EL (cell line): Measurements from ENCODE around the gene LRRC19.

Source experiments
- DNase-seq: peaks from one replicate; pipeline ENCODE4 v3.0.0-alpha.2; 2016

LRRC19 gene

DNA sequence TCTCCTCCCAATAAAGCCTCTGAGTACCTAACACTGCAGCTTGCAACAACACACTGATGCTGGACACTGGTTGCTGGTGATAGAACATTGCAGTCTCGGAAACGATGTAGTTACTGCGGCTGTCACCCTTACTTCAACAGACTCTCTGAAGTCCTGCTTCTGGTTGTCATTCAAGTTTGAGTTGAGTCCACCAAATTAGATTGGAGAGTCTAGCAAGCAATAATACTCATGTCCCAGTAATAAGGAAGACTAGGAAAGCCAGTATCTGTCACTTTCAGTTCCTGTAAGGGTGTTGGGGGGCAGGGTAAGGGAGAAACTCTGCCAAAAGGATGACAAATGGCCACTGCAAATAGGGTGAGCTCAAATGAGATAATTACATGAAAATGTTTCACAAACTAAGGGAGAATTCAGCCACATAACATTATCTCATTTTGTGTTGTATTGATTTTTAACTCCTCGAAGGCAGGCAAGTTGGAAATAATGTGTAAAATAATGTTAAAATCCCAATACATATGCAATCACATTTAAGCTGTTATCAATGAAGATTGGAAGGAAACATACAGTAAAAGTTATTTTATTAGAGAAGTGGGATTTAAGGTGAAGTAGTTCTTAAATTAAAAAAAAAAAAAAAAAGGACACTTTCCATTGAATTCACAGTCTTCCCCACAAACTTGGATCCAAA lies 50.1 kb downstream of the LRRC19 start:
- peak; percentile 32 for DNase-seq

DNA sequence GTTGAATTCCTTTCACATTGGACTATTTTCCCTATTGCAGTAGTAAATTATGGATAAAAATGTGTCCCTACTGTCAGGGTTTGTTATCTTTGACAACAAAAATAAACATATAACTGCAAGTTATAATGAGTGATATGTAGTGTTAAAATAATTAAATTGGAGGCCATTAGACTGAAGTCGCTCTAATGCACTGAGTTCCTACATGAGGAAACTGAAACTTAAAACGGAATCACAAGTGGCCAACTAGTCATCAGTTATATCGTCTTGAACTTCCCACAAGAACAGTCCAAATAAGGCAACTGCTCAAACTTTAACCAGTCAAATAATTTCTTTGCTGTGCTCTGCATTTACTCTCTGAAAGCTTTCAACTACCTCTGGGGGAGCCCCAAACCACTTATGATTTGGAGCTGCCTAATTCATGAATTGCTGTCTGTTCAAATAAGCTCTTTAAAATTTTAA lies 51.4 kb downstream of the LRRC19 start:
- DNase-seq, result peak; percentile 33

GRCh38 chr9:26951794-26952193 lies 53.7 kb downstream of the LRRC19 start:
- no peak for DNase-seq

GRCh38 chr9:26950521-26950920 lies 55.0 kb downstream of the LRRC19 start:
- peak; percentile 4 for DNase-seq

DNA sequence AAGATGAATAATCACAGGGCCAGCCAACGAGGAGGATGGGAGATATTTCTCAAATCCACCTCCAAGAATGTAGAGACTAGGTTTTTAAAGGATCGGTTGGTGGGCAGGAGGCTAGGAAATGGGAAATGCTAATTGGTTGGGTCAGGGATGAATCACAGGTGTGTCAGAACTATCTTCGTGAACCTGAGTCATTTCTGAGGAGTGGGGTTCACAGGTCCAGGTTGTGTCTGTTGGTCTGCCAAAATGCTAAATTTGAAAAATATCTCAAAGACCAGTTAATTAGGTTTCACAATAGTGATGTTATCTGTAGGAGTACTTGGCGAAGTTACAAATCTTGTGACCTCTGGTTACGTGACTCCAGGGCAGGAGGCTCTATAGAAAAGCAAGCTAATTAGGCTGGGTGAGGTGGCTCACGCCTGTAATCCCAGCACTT lies 55.8 kb downstream of the LRRC19 start:
- peak; percentile 30 for DNase-seq

- DNase-seq, result peak; percentile 15
Observed at GRCh38 chr9:26947736-26948135, 57.7 kb downstream of the LRRC19 start.

- peak; percentile 94 for DNase-seq
Observed at GRCh38 chr9:26946753-26947727, 58.4 kb downstream of the LRRC19 start, which contains the start of gene PLAA. PLAA (minus strand) TSS chr9:26947242; CDS start chr9:26947045, 197 bp downstream.

DNA sequence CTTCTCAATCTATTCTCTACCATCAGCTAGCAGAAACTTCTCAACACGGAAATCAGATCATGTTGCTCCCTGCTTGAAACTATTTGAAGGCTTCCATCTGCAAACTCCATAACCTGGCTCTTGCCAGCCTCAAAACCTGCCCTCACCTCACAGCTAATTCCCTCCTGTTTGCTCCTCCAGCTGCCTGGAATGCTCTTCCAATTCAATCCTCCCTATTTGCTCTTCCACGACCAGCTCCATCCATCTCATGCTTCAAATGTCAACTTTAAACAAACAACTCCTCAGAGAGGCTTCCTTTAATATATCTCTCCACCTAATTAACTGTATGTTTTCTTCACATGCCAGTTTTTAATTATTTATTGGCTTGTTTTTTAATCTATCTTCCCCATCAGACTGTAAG lies 59.9 kb downstream of the LRRC19 start:
- no peak for DNase-seq
